DND-41 (cell line): ENCODE results near the gene HJV.
"Not testable (repeated sequence)": the region's sequence is repeated elsewhere in the genome, so short reads cannot be mapped to it uniquely, and the experiment has no call there.

Experiments used
- ATAC-seq: fragments of 200-7000 bp; cut with Tn5 transposase; 3 replicates; pipeline ENCODE4 v1.9.1; 2021; ENCODE audit warnings: low read depth; ENCODE audit not compliant: insufficient read depth
- DNase-seq: peaks from one replicate; pipeline ENCODE4 v3.0.0-alpha.2; 2020
- H2AFZ ChIP-seq: 2 replicates; pipeline ENCODE4 v1.6.0; 2012; ENCODE audit warnings: low read depth, low read length
- H3K27ac ChIP-seq: 2 replicates; pipeline ENCODE4 v1.5.1; 2012; ENCODE audit warnings: low read length, inconsistent platforms
- H3K27me3 ChIP-seq: fragments of 200-600 bp; sonication (generic); 2 replicates; pipeline ENCODE4 v1.6.0; 2012; ENCODE audit warnings: low read length, mild to moderate bottlenecking, inconsistent platforms; ENCODE audit not compliant: insufficient read depth, poor library complexity
- H3K36me3 ChIP-seq: 2 replicates; pipeline ENCODE4 v1.5.1; 2012; ENCODE audit warnings: low read length, inconsistent platforms; ENCODE audit not compliant: insufficient read depth
- H3K4me1 ChIP-seq: 2 replicates; pipeline ENCODE4 v1.5.1; 2012; ENCODE audit warnings: mild to moderate bottlenecking, low read length; ENCODE audit not compliant: insufficient read depth
- H3K4me2 ChIP-seq: 2 replicates; pipeline ENCODE4 v1.6.0; 2012; ENCODE audit warnings: mild to moderate bottlenecking, moderate library complexity, low read length, inconsistent platforms; ENCODE audit not compliant: insufficient read depth
- H3K4me3 ChIP-seq, 2 experiments: fragments of 200-600 bp in 1 of 2; shearing (Covaris generic) in 1 of 2; 2 replicates each; pipeline ENCODE4 v1.5.1; 2012 to 2016; ENCODE audit warnings: inconsistent platforms in 2 of 2, low read length in 2 of 2, mild to moderate bottlenecking in 2 of 2, low read depth in 1 of 2, moderate library complexity in 1 of 2
- H3K79me2 ChIP-seq: 2 replicates; pipeline ENCODE4 v1.6.0; 2012; ENCODE audit warnings: low read length, inconsistent platforms; ENCODE audit not compliant: insufficient read depth
- H3K9ac ChIP-seq: 2 replicates; pipeline ENCODE4 v1.6.0; 2012; ENCODE audit warnings: low read depth, mild to moderate bottlenecking, inconsistent platforms, low read length, moderate library complexity
- H3K9me3 ChIP-seq: 2 replicates; pipeline ENCODE4 v1.5.1; 2012; ENCODE audit warnings: low read length, moderate library complexity, mild to moderate bottlenecking, inconsistent platforms; ENCODE audit not compliant: insufficient read depth, severe bottlenecking
- H4K20me1 ChIP-seq: 2 replicates; pipeline ENCODE4 v1.6.0; 2012; ENCODE audit warnings: low read length; ENCODE audit not compliant: insufficient read depth
- CTCF ChIP-seq: IDR thresholded peaks from 2 replicates; pipeline ENCODE4 v1.5.1; 2012; ENCODE audit warnings: borderline replicate concordance, low read length, moderate library complexity, mild to moderate bottlenecking; ENCODE audit not compliant: poor library complexity, severe bottlenecking; ENCODE audit errors: extremely low read depth
- EZH2 ChIP-seq: IDR thresholded peaks from 3 replicates; pipeline ENCODE4 v1.6.1; 2012; ENCODE audit warnings: borderline replicate concordance, low read depth, mild to moderate bottlenecking, moderate library complexity, low read length, inconsistent platforms; ENCODE audit not compliant: severe bottlenecking

HJV gene

GRCh38 chr1:146029117-146029516 lies 7.6 kb upstream of the HJV start:
- H3K36me3 ChIP-seq: no peaks in the 10 kb centered on the region
- no peak overlapping the region for H3K9ac ChIP-seq
- H3K4me3 ChIP-seq: no peak overlapping the region
- no peaks in the 10 kb centered on the region for H3K9me3 ChIP-seq
- H3K4me2 ChIP-seq: no peak overlapping the region
- peaks cover 7% of the 10 kb centered on the region for H3K4me1 ChIP-seq
- DNase-seq: no peak
- no peak overlapping the region for H2AFZ ChIP-seq
- H3K79me2 ChIP-seq: no peaks in the 10 kb centered on the region
- H4K20me1 ChIP-seq: no peaks in the 10 kb centered on the region
- H3K27me3 ChIP-seq: no peaks in the 10 kb centered on the region
- no peak for TF ChIP-seq EZH2
- no peak for TF ChIP-seq CTCF
- H3K27ac ChIP-seq: no peak overlapping the region
- no peak for ATAC-seq

- not testable (repeated sequence) for ATAC-seq, H3K9me3 ChIP-seq, H3K4me1 ChIP-seq, H4K20me1 ChIP-seq, DNase-seq, H3K27ac ChIP-seq, H2AFZ ChIP-seq, H3K4me2 ChIP-seq, H3K4me3 ChIP-seq, H3K27me3 ChIP-seq, H3K9ac ChIP-seq, H3K79me2 ChIP-seq, H3K36me3 ChIP-seq
These were observed 5.1 kb upstream of the HJV start for GRCh38 chr1:146026650-146027049.

GRCh38 chr1:146025787-146026495 lies 4.4 kb upstream of the HJV start:
- not testable (repeated sequence) for H2AFZ ChIP-seq

GRCh38 chr1:146022403-146023127 lies 1.0 kb upstream of the HJV start:
- Histone ChIP-seq H3K9me3 (no peaks in the 10 kb centered on the region), H3K4me1 (no peaks in the 10 kb centered on the region), H2AFZ (no peak overlapping the region), H3K4me2 (no peak overlapping the region), H3K27me3 (peaks cover 3% of the 10 kb centered on the region), H4K20me1 (no peaks in the 10 kb centered on the region), H3K79me2 (no peaks in the 10 kb centered on the region), H3K4me3 (no peak overlapping the region), H3K36me3 (no peaks in the 10 kb centered on the region), H3K27ac (no peak overlapping the region), H3K9ac (no peak overlapping the region)
- no peak for DNase-seq
- ATAC-seq: no peak
- TF ChIP-seq CTCF (no peak), EZH2 (no peak)

More at GRCh38 chr1:146025787-146026495, 4.4 kb upstream of the HJV start:
- not testable (repeated sequence) for H3K4me2 ChIP-seq, H3K79me2 ChIP-seq, H3K9me3 ChIP-seq, ATAC-seq, H4K20me1 ChIP-seq, H3K27ac ChIP-seq, H3K4me1 ChIP-seq, H3K27me3 ChIP-seq, H3K9ac ChIP-seq, DNase-seq, H3K4me3 ChIP-seq, H3K36me3 ChIP-seq
